Osteoblast (primary cell): ENCODE data around the gene TMEM82. TPM values are rescaled to one million over a fixed set of nuclear protein-coding genes. Genes with fewer than 3 reads are reported as not detected.

Source experiments
- DNase-seq: peaks from one replicate; pipeline ENCODE4 v3.0.0; 2011; ENCODE audit warnings: low spot score, mixed read lengths; ENCODE audit not compliant: insufficient read length; ENCODE audit errors: missing footprints
- H2AFZ ChIP-seq: 2 replicates; pipeline ENCODE4 v1.6.0; 2011; ENCODE audit warnings: mild to moderate bottlenecking, low read length
- H3K27ac ChIP-seq: 2 replicates; pipeline ENCODE4 v1.5.1; 2011; ENCODE audit warnings: mild to moderate bottlenecking, low read depth, low read length, moderate library complexity
- H3K27me3 ChIP-seq: 2 replicates; pipeline ENCODE4 v1.6.0; 2012; ENCODE audit warnings: mild to moderate bottlenecking, control low read depth, inconsistent platforms, low read length, moderate library complexity; ENCODE audit not compliant: insufficient read depth
- H3K36me3 ChIP-seq: 2 replicates; pipeline ENCODE4 v1.5.1; 2011; ENCODE audit warnings: mild to moderate bottlenecking, low read length, control low read depth, moderate library complexity; ENCODE audit not compliant: insufficient read depth
- H3K4me1 ChIP-seq: 2 replicates; pipeline ENCODE4 v1.5.1; 2011; ENCODE audit warnings: mild to moderate bottlenecking, low read length, control low read depth, moderate library complexity; ENCODE audit not compliant: insufficient read depth
- H3K4me2 ChIP-seq: 2 replicates; pipeline ENCODE4 v1.6.0; 2011; ENCODE audit warnings: mild to moderate bottlenecking, low read length; ENCODE audit not compliant: insufficient read depth
- H3K4me3 ChIP-seq: fragments of 200-600 bp; sonication (generic); 3 replicates; pipeline ENCODE4 v1.5.1; 2012; ENCODE audit warnings: mild to moderate bottlenecking, low read length, inconsistent platforms; ENCODE audit not compliant: insufficient read depth
- H3K79me2 ChIP-seq: 2 replicates; pipeline ENCODE4 v1.6.0; 2012; ENCODE audit warnings: mild to moderate bottlenecking, low read length, control low read depth, inconsistent platforms; ENCODE audit not compliant: insufficient read depth
- H3K9me3 ChIP-seq: 2 replicates; pipeline ENCODE4 v1.5.1; 2011; ENCODE audit warnings: low read depth, low read length, control low read depth
- H4K20me1 ChIP-seq: 2 replicates; pipeline ENCODE4 v1.6.0; 2012; ENCODE audit warnings: mild to moderate bottlenecking, low read length, control low read depth; ENCODE audit not compliant: insufficient read depth
- CTCF ChIP-seq: IDR thresholded peaks from 2 replicates; pipeline ENCODE4 v1.5.1; 2011; ENCODE audit warnings: mild to moderate bottlenecking, low read depth, low read length, moderate library complexity; ENCODE audit errors: extremely low read depth
- total RNA-seq: library from RNA; depleted of rRNA; stranded (reverse); fragments of >200 nt; gene quantifications from 2 replicates; pipeline ENCODE4 v1.2.3, GENCODE V29; 2012

TMEM82 gene
- total RNA-seq, 1 donor, result not detected

GRCh38 chr1:15748264-15748663 is 6.0 kb downstream of the TMEM82 start:
- Histone ChIP-seq H3K27me3 (no peaks in the 10 kb centered on the region), H4K20me1 (no peaks in the 10 kb centered on the region), H2AFZ (no peak overlapping the region), H3K4me2 (no peak overlapping the region), H3K4me3 (no peak overlapping the region), H3K4me1 (peaks cover 11% of the 10 kb centered on the region), H3K36me3 (no peaks in the 10 kb centered on the region), H3K27ac (no peak overlapping the region), H3K79me2 (no peaks in the 10 kb centered on the region), H3K9me3 (no peaks in the 10 kb centered on the region)
- no peak for DNase-seq
- TF ChIP-seq CTCF, result no peak

DNA sequence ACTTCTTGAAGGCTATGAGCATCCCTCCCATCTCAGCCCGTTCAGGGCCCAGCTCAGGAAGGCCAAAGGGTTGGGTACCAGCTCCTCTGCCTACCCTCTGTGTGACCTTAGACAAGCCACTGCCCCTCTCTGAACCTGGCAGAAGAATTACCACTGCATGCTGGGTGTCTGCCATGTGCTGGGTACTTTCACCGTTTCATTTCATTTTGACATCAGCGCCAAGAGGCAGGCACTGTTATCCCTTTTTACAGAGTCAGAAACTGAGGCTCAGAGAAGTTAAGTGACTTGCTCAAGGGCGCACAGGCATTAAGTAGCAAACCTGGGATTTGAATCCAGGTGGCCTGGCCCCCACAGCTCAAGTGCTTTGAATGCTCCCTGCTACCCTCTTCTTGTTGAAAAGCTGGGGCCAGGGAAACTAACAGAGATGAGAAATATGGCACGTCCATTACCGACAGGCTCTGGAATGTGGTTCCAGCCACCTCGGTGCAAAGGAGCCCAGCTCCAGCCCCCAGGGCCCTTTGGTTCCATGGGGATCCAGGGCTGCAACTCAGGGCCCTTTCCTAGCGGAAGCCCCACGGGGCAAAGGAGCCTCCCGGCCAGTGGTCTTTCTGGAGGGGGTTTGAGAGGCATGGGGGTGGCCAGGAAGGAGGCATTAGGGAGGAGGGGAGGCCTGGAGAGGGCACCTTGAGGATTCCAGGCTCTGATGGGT is 6.5 kb downstream of the TMEM82 start:
- peak overlapping the region; percentile 81 for H2AFZ ChIP-seq
- no peak overlapping the region for H3K4me2 ChIP-seq
- no peaks in the 10 kb centered on the region for H3K27me3 ChIP-seq
- no peaks in the 10 kb centered on the region for H3K79me2 ChIP-seq
- no peaks in the 10 kb centered on the region for H4K20me1 ChIP-seq
- H3K4me1 ChIP-seq, result peaks cover 11% of the 10 kb centered on the region
- no peak for DNase-seq
- H3K4me3 ChIP-seq, result no peak overlapping the region
- no peaks in the 10 kb centered on the region for H3K9me3 ChIP-seq
- no peaks in the 10 kb centered on the region for H3K36me3 ChIP-seq
- no peak overlapping the region for H3K27ac ChIP-seq
- no peak for TF ChIP-seq CTCF

GRCh38 chr1:15749399-15750291 is 7.3 kb downstream of the TMEM82 start:
- TF ChIP-seq CTCF, result no peak
- Histone ChIP-seq H3K27me3 (no peaks in the 10 kb centered on the region), H3K79me2 (no peaks in the 10 kb centered on the region), H3K4me2 (peak overlapping the region; percentile 57), H3K27ac (no peak overlapping the region), H3K4me1 (peaks cover 11% of the 10 kb centered on the region), H3K9me3 (no peaks in the 10 kb centered on the region), H3K4me3 (peak overlapping the region; percentile 30), H3K36me3 (no peaks in the 10 kb centered on the region), H2AFZ (peak overlapping the region; percentile 81), H4K20me1 (no peaks in the 10 kb centered on the region)
- peak; percentile 89 for DNase-seq

GRCh38 chr1:15750924-15751323 is 8.6 kb downstream of the TMEM82 start:
- Histone ChIP-seq H3K4me2 (no peak overlapping the region), H3K79me2 (no peaks in the 10 kb centered on the region), H3K9me3 (no peaks in the 10 kb centered on the region), H4K20me1 (no peaks in the 10 kb centered on the region), H3K36me3 (no peaks in the 10 kb centered on the region), H3K27me3 (no peaks in the 10 kb centered on the region), H3K4me3 (no peak overlapping the region), H3K4me1 (peaks cover 11% of the 10 kb centered on the region), H3K27ac (no peak overlapping the region), H2AFZ (no peak overlapping the region)
- no peak for TF ChIP-seq CTCF
- DNase-seq, result no peak
